IPS-18c (cell line): ENCODE results near the gene MAP3K14.

Experiments
- H3K4me3 ChIP-seq: 2 replicates; pipeline ENCODE4 v1.7.0; 2013; ENCODE audit warnings: low read depth, mild to moderate bottlenecking, low read length, moderate library complexity; ENCODE audit not compliant: insufficient read depth
- H3K9me3 ChIP-seq: one replicate; pipeline ENCODE4 v1.6.1; 2013; ENCODE audit warnings: mild to moderate bottlenecking, low read length, moderate library complexity; ENCODE audit not compliant: control insufficient read depth, insufficient read depth

MAP3K14 gene

DNA sequence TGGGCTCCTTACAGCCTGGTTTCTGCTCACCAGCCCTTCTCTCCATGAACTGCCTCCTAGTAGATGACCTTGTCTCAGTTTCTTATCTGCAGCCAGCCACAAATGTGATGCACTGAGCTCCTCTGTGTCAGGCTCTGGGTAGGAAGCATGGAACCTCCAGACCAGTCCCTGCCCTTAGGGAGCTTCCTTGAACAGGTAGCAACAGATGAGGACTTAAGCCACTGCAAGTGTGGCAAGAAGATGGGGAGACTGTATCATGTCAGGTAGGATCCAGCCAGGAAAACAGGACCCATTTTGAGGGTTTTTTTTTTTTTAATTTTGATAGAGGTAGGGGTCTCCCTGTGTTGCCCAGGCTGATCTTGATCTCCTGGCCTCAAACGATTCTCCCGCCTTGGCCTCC lies 5.3 kb upstream of the MAP3K14 start:
- Histone ChIP-seq H3K4me3 (no peak overlapping the region), H3K9me3 (no peaks in the 10 kb centered on the region)

DNA sequence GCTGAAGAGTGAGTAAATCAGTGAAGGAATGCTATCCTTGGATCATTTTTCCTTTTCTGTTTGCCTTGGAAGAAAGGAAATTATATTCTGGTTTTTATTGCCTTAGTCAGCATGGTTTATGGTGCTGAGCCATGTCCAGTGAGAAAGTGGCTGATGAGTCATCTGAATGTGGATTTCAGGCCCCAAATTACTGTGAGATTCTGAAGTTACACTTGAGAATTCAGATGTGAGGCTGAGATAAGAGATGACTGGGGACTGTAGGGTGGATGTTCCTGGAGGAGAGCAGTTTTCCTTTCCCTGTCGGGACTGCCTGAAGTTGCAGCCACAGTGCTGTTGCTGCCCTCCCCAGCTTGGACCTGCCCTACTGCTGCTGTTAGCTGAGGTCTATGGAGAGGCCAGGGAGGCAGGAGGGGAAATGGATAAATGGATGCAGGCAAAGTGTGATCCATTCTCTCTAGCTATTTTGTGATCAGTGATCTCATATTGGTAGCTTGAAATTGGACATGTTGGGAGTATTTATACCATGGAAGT lies 4.2 kb upstream of the MAP3K14 start:
- Histone ChIP-seq H3K4me3 (no peak overlapping the region), H3K9me3 (no peaks in the 10 kb centered on the region)

DNA sequence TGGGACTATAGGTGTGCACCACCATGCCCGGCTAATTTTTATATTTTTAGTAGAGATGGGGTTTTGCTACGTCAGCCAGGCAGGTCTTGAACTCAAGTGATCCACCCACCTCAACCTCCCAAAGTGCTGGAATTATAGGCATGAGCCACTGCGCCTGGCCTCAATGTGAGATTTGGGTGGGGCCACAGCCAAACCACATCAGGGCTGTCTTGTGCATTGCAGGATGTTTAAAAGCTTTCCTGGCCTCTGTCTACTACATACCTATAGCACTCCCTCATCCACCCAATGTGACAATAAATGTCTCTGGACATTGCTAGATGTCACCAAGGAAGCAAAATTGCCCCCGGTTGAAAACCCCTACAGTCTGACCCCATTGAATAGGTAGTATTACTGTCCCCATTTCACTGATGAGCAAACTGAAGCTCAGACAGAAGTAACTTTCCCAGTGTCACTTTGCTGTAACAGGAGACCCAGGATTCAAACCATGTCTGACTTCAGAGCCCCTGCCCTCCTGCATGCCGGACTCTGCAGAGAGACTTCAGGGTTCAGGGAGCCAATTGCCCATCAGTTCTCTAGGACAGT lies 3.6 kb upstream of the MAP3K14 start:
- no peaks in the 10 kb centered on the region for H3K9me3 ChIP-seq
- no peak overlapping the region for H3K4me3 ChIP-seq

DNA sequence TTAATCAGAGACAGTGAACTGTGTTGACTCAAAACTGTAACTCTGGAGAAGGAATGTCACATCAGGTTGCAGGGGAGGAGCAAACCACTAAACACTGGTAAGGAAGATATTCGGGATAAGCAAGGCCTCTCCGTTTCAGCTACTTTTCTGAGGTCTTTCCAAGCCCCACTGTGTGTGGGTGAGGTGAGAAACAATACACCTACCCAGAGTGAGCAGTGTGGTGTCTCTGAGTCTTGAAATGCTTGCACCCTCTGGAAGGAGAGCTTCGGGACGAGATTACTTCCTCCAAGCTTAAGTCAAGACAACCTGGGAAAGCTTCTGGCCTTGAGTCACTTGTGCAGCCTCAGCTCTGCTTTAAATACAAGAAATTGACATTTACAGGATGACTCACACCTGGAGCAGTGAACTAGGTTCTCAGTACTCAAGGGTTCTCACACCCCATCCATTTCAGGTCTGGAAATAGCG lies 2.5 kb upstream of the MAP3K14 start:
- H3K4me3 ChIP-seq, result no peak overlapping the region
- H3K9me3 ChIP-seq, result no peaks in the 10 kb centered on the region

DNA sequence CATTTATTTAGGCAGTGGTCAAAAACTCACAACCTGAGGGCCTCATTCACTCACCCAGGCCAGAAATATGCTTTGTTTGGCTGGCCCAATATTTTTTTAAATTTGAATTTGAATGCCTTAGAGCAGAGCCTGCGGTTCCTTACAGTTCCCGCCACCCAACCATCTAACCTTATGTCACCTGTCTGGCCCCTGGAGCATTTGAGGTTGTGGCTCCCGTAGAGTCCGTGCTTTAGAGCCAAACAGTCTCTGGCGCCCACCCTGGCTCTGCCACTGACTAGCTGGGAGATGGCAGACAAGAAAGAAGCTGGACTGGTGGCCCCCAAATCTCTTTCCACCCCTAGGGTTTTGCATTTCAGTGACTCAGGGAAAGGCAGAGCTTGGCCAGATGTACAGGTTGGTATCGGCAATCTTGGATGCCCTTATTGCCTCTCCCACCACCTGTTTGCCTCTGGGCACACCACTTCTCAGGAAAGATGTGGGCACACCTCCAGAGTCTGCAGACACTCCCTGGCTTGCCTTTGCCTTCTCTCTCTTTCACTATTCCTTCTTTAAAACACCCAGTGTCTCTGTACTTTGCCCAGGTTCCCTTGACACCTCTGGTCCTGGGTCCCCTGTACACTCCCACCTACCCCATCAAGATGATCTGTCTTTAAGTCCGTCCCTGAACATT lies 1.9 kb upstream of the MAP3K14 start:
- H3K4me3 ChIP-seq, result no peak overlapping the region
- no peaks in the 10 kb centered on the region for H3K9me3 ChIP-seq

DNA sequence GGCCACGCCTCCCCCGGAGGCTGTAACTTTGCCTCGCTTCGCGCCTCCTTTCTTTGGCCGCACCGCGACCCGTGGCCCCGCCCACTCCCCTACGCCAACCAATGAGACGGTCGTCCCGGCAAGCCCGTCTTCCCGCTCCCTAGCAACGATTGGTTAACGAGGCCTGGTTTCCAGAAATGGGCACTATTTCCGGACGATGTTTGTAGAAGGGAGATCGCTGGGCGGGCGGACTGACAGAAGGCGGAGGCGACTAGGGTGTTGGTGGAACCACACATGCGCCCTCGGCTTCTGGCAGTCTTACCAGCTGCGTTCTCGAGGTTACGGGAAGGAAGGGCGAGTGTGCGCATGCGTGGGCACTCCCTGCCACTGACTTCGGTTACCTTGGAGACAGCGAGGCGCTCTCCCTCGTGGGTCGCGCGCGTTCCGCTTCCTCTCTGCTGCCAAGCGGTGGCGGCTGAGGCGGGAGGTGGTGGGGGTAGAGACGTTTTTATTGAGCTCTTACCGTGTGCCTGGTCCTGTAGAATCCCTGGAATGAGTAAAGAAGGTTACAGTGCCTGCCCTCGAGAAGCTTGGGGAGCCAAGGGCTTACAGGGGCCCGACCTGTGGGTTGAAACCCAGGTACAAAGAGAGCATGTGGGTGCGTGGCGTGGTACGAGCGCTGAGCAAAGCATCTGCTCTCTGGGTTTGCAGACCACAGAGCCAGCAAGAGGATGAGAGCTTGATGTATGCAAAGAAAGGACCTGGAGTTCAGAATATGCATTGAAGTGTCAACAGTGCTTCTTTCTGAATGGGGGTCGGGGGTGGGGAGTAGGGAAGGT lies 500 bp upstream of the MAP3K14 start:
- peak overlapping the region; percentile 84 for H3K4me3 ChIP-seq
- no peaks in the 10 kb centered on the region for H3K9me3 ChIP-seq

DNA sequence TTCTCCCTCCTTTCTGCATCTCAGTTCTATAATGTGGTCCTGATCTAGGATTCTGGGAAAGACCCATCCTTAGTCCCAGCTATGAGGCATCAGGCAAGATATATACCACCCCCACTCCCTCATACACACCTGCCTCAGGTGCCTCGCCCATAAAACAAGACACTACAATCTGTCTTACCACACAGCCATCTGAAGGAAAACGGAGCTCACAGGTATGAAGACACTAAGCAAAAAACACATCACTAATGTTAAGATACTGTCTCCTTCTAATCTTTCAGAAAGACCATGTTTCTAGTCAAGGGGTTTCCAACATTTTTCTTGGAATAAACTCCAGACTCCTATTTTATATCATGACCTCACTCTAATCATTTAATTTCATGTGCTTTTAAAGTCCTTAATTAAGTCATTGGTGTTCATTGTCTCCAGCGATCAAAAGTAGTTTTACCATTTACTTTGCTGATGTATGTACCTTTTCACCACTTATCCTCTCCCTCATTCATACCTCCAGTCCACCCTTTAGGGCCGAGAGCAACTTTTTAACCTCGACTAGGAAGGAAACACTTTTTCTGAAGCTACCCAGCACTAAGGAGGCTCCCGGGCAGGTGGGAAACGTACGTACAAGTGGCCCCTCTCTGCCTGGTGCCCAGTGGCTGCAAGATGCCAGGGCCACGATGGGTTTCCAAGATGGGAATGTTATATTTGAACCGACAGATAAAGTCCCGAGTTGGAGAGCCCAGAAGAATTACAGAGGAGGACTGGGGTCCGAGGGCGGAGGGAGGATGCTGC lies 979 bp downstream of the MAP3K14 start:
- Histone ChIP-seq H3K4me3 (peak overlapping the region; percentile 91), H3K9me3 (no peaks in the 10 kb centered on the region)

DNA sequence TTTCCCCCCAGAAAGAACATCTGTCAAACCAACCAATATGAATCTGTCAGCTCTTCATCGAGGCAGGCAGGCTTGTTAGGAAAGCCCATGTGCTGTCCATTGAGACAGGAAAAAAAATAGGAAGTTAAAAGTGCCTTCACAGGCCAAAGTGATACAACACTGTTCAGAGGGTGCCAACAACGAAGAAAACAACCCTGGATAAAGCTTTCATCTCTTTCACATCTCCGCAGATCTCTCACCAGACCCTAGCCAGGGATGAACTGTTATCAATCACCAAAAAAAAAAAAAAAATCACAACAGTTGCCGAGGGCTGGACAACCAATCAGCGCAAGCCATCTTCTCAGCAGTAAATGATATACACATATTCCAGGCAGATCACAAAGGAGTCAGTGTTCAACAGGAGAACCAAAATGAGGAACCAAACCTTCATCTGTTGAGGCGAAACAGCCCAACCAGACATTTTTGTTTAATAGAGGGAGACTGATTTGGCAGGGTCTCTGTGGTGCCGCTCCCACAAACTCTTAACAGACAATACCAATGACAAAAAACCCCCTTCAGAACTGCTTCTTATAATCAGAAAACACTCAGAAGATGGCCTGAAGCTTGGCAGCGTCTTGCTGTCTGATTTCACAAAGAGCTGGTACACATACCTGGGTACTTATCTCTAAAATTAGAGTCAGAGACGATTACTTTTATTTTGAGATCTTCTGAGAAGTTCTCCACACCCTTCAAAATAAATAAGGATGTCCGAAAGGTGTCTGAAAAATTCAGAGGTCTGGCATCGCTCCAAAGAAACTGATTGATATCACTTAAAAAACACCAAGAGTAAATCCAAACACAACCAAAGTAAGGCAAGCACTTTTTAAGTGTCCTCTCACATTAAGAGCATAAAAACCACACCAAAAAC lies 1.8 kb downstream of the MAP3K14 start:
- Histone ChIP-seq H3K9me3 (no peaks in the 10 kb centered on the region), H3K4me3 (no peak overlapping the region)

DNA sequence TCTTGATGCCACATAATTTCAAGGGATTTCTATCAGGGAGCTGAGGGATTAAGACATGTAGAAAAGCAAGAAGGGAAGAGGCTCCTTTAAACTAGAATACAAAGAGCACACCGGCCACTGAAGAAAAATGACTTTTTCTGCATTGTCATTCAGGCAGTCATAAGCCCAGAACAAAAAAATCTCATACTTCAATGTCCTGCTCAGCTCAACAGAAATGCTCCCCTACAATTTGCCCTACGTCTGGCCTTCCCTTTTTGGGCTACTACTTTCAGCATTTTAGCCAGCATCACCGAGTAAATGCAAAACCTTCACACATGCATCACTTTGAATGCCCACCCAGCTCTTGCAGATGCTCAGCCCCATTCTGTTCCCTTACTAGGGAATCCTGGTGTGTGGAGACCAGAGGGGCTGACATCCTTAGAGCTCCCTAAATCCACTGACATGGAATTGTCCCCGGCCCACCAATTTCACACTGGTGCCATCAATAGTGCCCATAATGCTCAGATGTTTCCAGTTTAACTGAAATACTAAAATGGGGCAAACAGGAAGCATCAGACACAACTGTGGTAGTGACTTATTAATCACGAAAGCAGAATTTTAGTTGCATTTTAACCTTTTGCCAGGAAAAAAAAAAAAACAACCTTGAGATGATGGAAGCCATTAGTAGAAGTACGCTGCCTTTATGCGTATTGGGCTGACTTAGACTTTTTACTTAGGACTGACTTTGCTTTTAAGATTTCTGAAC lies 2.7 kb downstream of the MAP3K14 start:
- Histone ChIP-seq H3K9me3 (no peaks in the 10 kb centered on the region), H3K4me3 (no peak overlapping the region)

DNA sequence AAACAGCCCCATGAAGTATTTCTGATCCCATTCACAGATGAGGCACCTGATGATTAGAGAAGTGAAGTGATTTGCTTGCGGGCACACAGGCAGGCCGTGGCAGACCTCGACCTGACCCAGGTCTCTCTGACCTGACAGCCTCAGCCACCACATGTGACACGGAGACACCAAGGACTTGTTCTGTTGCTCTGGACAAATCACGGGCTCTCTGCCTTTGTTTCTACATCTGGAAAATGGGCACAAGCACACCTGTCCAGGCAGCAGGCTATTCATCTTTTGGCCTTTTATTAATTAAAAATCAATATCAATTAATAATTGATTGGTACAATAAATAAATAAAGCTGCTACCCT lies 3.4 kb downstream of the MAP3K14 start:
- Histone ChIP-seq H3K9me3 (no peaks in the 10 kb centered on the region), H3K4me3 (no peak overlapping the region)

DNA sequence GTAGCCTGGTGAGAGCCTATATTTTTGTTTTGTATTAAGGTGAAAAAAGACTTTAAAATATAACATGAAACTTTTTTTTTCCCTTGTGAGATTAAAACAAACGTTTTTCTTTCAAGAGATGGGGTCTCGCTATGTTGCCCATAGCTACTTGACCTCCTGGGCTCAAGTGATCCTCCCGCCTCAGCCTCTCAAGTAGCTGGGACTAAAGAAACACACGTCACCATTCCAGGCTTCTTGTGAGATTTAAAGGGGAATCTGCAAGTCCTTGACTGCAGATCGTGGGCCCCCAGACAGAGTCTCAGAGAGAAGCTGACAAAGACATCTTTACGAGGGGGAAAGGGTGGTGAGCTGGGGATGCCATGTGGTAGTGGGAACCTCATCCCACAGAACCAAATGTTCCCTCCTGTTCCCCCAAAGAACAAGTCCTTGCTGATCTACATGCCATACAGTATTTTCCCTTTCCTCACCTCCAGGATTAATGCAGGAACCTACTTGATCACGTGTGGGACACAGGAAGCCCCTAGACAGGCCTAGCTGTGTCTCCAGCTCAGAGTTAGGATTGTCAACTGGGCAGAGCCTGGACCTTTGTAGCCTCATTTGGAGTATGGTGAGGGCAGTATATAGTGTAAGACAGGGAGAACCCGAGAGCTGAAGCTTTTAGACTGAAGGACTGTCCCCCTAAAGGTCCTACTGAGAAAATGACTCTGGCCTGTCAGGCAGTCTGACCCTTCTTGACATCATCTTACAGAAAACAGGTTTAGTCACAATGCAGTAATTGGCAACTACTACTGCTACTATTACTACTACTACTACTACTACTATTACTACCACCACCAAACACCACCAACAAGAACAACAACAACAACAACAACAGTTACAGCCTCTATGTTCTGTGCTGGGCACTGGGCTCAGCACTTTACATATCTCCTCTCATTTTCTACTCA lies 4.1 kb downstream of the MAP3K14 start:
- Histone ChIP-seq H3K9me3 (no peaks in the 10 kb centered on the region), H3K4me3 (no peak overlapping the region)

DNA sequence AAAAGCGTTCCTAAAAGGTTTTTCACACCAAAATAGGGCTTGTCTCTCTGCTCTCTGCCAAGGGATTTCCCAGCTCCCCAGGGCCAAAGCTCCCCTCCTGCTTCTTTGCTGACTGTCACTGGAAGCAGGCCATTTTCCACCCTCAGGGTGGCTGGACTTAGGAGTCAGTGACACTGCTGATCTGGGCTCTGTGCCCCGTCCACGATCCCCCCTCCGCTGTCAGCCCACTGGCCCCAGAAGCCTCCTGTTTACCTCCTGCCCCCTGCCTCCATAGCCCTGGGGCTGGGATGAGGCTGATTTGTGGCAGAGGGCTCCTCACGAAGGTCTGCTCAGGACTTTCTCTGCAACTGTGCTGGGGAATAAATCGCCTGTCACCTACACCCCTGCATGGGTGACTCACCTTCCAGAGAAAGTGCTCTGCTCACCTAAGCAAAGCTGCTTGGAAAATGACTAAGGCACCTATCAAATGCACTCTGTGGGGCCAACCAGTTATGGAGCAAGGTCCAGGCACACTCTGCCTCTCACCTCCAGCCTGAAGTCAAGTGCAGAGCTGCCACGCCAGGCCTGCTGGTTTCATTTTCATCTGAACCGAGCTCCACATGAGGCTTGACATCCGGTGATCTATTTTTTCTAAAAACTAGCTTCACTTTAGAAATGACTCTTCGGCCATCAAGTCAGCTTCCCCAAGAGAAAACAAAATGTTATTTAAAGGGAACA lies 4.9 kb downstream of the MAP3K14 start:
- no peaks in the 10 kb centered on the region for H3K9me3 ChIP-seq
- no peak overlapping the region; the same call in 1 of the 2 replicates for H3K4me3 ChIP-seq

DNA sequence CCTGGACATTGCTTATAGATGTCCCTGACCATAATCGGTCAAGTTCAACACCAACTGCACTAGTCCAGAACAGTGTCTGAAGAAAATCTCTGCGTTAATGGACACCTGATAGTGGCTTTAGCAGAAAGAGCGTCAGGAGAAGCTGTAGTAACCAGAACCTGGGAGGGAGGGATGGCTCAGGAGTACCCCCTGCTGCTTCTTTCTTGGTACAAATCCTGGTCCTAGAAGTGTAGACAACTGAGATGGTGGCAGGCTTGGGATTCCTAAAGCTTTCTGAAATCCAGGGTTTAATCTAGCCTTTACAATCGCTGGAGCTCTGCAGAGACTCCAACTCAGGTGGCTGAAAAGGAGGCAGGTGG lies 5.4 kb downstream of the MAP3K14 start:
- no peaks in the 10 kb centered on the region for H3K9me3 ChIP-seq
- H3K4me3 ChIP-seq, result no peak overlapping the region
